Fibroblast of the conjunctiva (primary cell): ENCODE results near the gene CTDP1.
"Not testable (repeated sequence)": the region's sequence is repeated elsewhere in the genome, so short reads cannot be mapped to it uniquely, and the experiment has no call there.

Experiments
- DNase-seq: peaks from one replicate; pipeline ENCODE4 v3.0.0-alpha.2; 2010; ENCODE audit warnings: low read depth

The CTDP1 gene

GRCh38 chr18:79724299-79725080 lies 44.9 kb downstream of the CTDP1 start:
- no peak for DNase-seq

GRCh38 chr18:79725486-79725885 lies 45.9 kb downstream of the CTDP1 start:
- DNase-seq, result no peak

- DNase-seq, result no peak
These were observed 47.1 kb downstream of the CTDP1 start for GRCh38 chr18:79726721-79727120.

- DNase-seq, result no peak
These were observed 47.6 kb downstream of the CTDP1 start for GRCh38 chr18:79727211-79727610.

- no peak for DNase-seq
These were observed 49.5 kb downstream of the CTDP1 start for GRCh38 chr18:79728931-79729586.

- DNase-seq, result no peak
These were observed 50.0 kb downstream of the CTDP1 start for GRCh38 chr18:79729611-79730010.

GRCh38 chr18:79730804-79731203 lies 51.2 kb downstream of the CTDP1 start:
- no peak for DNase-seq

- DNase-seq, result not testable (repeated sequence)
These were observed 52.5 kb downstream of the CTDP1 start for GRCh38 chr18:79731881-79732720.

GRCh38 chr18:79732721-79733025 lies 53.1 kb downstream of the CTDP1 start:
- no peak for DNase-seq

- no peak for DNase-seq
These were observed 53.6 kb downstream of the CTDP1 start for GRCh38 chr18:79733135-79733701.

- no peak for DNase-seq
These were observed 54.6 kb downstream of the CTDP1 start for GRCh38 chr18:79733986-79734770.

- no peak for DNase-seq
These were observed 55.7 kb downstream of the CTDP1 start for GRCh38 chr18:79735071-79735980.

- DNase-seq, result no peak
These were observed 56.6 kb downstream of the CTDP1 start for GRCh38 chr18:79736230-79736629.

GRCh38 chr18:79736846-79737245 lies 57.2 kb downstream of the CTDP1 start:
- no peak for DNase-seq

GRCh38 chr18:79737426-79737825 lies 57.8 kb downstream of the CTDP1 start:
- DNase-seq, result no peak

- no peak for DNase-seq
These were observed 58.4 kb downstream of the CTDP1 start for GRCh38 chr18:79738041-79738461.

- DNase-seq, result no peak
These were observed 59.2 kb downstream of the CTDP1 start for GRCh38 chr18:79738581-79739439.

GRCh38 chr18:79739440-79739778 lies 59.8 kb downstream of the CTDP1 start:
- DNase-seq, result no peak

GRCh38 chr18:79740047-79740446 lies 60.4 kb downstream of the CTDP1 start:
- DNase-seq, result not testable (repeated sequence)
